Measurements from ENCODE around the gene CELA3B. TPM values are rescaled to one million over a fixed set of nuclear protein-coding genes. Genes with fewer than 3 reads are reported as not detected.

The CELA3B gene
- total and polyA plus RNA-seq, 2 of the 13 experiments (the other 11 are each of a cell fraction or from before 2014, with no cell fraction given) = 0.34 TPM; not detected in 1

DNA sequence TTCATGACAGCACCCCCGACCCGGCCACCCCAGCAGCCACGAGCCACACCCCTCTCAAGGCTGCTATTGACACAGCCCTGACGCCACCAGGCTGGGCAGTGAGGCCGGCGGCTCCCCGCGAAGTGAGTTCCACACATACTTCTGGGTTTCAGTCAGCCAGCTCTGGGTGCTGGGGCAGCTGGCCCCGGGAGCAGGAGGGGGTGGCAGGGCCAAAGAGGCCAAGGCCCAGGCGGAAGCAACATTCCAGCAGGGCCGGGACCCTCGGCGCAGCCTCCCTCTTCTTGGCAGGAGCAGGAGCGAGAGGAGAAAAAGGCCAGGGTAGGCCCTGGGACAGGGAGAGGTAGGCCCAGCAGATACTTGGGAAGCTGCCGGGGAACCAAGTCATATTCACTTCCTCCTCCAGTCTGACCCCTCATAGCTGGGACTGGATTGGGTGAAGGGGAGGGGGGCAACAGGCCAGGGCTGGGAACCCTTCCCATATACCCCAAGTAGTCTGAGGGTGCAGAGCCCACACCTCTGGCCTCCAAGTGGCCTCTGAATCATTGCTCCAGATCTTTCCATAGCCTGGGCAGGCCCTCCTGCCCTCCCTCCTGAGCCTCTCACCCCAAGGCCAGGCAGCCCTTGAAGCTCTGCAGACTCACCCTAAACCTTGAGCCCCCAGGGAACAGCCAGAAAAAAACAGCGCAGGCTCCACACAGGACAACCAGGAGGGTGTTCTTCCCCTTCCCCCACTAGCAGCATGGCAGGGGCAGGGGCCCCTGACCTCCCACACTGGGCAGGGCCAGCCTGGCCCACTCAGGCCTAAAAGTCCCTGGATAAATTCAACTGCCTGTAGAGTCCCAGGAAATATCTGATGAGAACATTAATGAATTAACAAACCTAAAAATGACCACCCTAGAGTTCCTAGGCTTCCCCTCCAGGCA is 45.4 kb upstream of the CELA3B start (continued):
- TF ChIP-seq ZNF207 (IDR thresholded peaks at IDR 0.05; ENCODE audit: borderline replicate concordance) = no peak
- TF ChIP-seq DDIT3 (CRISPR knock-in tag; IDR thresholded peaks at IDR 0.05) = no peak
- TF ChIP-seq TBL1XR1 (IDR thresholded peaks at IDR 0.05; ENCODE audit: borderline replicate concordance, low read length, partially characterized antibody) = no peak
- peak; percentile 56; the same call in 1 of the 2 replicates for TF ChIP-seq ZNF614 (CRISPR knock-in tag; IDR thresholded peaks at IDR 0.05; ENCODE audit: borderline replicate concordance)
- no peak for TF ChIP-seq ZNF678 (CRISPR knock-in tag; IDR thresholded peaks at IDR 0.05)
- TF ChIP-seq, protein P1, sequence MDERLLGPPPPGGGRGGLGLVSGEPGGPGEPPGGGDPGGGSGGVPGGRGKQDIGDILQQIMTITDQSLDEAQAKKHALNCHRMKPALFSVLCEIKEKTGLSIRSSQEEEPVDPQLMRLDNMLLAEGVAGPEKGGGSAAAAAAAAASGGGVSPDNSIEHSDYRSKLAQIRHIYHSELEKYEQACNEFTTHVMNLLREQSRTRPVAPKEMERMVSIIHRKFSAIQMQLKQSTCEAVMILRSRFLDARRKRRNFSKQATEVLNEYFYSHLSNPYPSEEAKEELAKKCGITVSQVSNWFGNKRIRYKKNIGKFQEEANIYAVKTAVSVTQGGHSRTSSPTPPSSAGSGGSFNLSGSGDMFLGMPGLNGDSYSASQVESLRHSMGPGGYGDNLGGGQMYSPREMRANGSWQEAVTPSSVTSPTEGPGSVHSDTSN (CRISPR knock-in tag; IDR thresholded peaks at IDR 0.05) = no peak
- TF ChIP-seq ZFP36L2 (CRISPR knock-in tag; IDR thresholded peaks at IDR 0.05) = no peak
- peak; percentile 87; the same call in 1 of the 2 replicates for TF ChIP-seq KLF9 (CRISPR knock-in tag; IDR thresholded peaks at IDR 0.05; ENCODE audit: low read depth)
- no peak for TF ChIP-seq REXO4 (CRISPR knock-in tag; IDR thresholded peaks at IDR 0.05; ENCODE audit: borderline replicate concordance)
- no peak for TF ChIP-seq NPAS2 (CRISPR knock-in tag; IDR thresholded peaks at IDR 0.05; ENCODE audit: borderline replicate concordance)
- TF ChIP-seq NFE2 (CRISPR knock-in tag; IDR thresholded peaks at IDR 0.05) = no peak
- no peak for TF ChIP-seq NFYB (CRISPR knock-in tag; IDR thresholded peaks at IDR 0.05)
- TF ChIP-seq RELA (CRISPR knock-in tag; IDR thresholded peaks at IDR 0.05) = no peak
- TF ChIP-seq NAIF1 (CRISPR knock-in tag; IDR thresholded peaks at IDR 0.05; ENCODE audit: borderline replicate concordance) = no peak
- TF ChIP-seq, protein P2, sequence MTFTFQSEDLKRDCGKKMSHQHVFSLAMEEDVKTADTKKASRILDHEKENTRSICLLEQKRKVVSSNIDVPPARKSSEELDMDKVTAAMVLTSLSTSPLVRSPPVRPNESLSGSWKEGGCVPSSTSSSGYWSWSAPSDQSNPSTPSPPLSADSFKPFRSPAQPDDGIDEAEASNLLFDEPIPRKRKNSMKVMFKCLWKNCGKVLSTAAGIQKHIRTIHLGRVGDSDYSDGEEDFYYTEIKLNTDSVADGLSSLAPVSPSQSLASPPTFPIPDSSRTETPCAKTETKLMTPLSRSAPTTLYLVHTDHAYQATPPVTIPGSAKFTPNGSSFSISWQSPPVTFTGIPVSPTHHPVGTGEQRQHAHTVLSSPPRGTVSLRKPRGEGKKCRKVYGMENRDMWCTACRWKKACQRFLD (CRISPR knock-in tag; IDR thresholded peaks at IDR 0.05; ENCODE audit: borderline replicate concordance) = no peak; the same call in 1 of the 2 replicates
- no peak for TF ChIP-seq ZNF451 (CRISPR knock-in tag; IDR thresholded peaks at IDR 0.05)
- no peak for TF ChIP-seq BRCA1 (CRISPR knock-in tag; IDR thresholded peaks at IDR 0.05)
- TF ChIP-seq, protein P3, sequence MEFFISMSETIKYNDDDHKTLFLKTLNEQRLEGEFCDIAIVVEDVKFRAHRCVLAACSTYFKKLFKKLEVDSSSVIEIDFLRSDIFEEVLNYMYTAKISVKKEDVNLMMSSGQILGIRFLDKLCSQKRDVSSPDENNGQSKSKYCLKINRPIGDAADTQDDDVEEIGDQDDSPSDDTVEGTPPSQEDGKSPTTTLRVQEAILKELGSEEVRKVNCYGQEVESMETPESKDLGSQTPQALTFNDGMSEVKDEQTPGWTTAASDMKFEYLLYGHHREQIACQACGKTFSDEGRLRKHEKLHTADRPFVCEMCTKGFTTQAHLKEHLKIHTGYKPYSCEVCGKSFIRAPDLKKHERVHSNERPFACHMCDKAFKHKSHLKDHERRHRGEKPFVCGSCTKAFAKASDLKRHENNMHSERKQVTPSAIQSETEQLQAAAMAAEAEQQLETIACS (CRISPR knock-in tag; IDR thresholded peaks at IDR 0.05) = no peak
- TF ChIP-seq RBM39 (IDR thresholded peaks at IDR 0.05; ENCODE audit: low read depth, low read length, poor library complexity, severe bottlenecking) = no peak
- no peak for TF ChIP-seq ZSCAN9 (CRISPR knock-in tag; IDR thresholded peaks at IDR 0.05; ENCODE audit: borderline replicate concordance)
- TF ChIP-seq, protein P4, sequence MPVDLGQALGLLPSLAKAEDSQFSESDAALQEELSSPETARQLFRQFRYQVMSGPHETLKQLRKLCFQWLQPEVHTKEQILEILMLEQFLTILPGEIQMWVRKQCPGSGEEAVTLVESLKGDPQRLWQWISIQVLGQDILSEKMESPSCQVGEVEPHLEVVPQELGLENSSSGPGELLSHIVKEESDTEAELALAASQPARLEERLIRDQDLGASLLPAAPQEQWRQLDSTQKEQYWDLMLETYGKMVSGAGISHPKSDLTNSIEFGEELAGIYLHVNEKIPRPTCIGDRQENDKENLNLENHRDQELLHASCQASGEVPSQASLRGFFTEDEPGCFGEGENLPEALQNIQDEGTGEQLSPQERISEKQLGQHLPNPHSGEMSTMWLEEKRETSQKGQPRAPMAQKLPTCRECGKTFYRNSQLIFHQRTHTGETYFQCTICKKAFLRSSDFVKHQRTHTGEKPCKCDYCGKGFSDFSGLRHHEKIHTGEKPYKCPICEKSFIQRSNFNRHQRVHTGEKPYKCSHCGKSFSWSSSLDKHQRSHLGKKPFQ (CRISPR knock-in tag; IDR thresholded peaks at IDR 0.05; ENCODE audit: insufficient replicate concordance) = no peak
- no peak for TF ChIP-seq ZKSCAN1 (IDR thresholded peaks at IDR 0.05; ENCODE audit: low read length)
- TF ChIP-seq ZNF362 (CRISPR knock-in tag; IDR thresholded peaks at IDR 0.05; ENCODE audit: borderline replicate concordance) = no peak
- no peak for TF ChIP-seq NR3C1 (CRISPR knock-in tag; IDR thresholded peaks at IDR 0.05)

All from HepG2 (cell line).